HG02938 (cell line): ENCODE data around the gene RNASE7.

Experiments used
- ATAC-seq: cut with Tn5 transposase; IDR thresholded peaks from one replicate; pipeline ENCODE4 v1.9.1; 2021; ENCODE audit warnings: mild to moderate bottlenecking, moderate library complexity; ENCODE audit not compliant: unreplicated experiment

Gene RNASE7

DNA sequence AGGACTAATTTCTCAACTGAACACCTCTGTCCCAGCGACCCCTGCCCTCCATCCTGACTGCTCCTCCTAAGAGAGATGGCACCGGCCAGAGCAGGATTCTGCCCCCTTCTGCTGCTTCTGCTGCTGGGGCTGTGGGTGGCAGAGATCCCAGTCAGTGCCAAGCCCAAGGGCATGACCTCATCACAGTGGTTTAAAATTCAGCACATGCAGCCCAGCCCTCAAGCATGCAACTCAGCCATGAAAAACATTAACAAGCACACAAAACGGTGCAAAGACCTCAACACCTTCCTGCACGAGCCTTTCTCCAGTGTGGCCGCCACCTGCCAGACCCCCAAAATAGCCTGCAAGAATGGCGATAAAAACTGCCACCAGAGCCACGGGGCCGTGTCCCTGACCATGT lies 756 bp downstream of the RNASE7 start:
- no peak for ATAC-seq

- no peak for ATAC-seq
Measured at GRCh38 chr14:21043387-21043973, 1.3 kb downstream of the RNASE7 start.

GRCh38 chr14:21043974-21044618 lies 1.9 kb downstream of the RNASE7 start:
- no peak for ATAC-seq

DNA sequence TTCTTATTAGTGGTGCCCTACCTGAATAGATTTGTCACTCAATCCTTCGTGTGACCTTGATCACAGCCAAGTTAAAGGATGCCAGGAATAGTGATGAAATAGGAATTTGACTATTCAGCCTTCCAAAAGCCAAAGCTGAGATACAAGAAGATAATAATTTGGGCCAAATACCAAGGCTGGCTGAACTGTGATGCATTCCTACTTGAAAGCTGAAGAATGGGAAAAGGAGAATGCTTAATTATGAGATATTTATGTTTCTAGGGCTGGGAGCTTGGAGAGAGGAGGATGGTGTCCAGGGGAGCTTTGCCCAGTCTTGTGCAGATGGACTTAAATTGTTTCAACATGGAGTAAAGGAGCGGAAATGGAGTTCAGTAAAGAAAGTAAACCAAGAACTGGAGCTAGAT lies 5.2 kb downstream of the RNASE7 start:
- no peak for ATAC-seq

DNA sequence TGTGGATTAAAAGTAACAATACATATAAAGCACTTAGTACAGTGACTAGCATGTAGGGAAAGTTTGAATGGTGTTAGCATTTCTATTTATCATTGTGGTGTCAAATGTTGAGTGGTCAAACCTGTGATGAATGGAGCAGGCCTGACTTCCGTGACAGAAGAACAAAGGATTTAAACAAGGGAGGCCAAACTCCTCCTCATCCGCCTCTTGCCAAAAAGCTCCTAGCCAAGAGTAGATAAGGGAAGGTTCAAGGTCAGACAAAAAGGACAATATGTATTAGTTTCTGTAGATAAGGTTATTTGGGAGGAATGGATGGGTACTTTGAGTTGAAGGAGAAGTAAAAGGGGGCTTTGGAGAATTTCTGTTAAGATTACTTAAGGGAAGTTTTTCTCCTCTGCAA lies 6.5 kb downstream of the RNASE7 start:
- no peak for ATAC-seq

DNA sequence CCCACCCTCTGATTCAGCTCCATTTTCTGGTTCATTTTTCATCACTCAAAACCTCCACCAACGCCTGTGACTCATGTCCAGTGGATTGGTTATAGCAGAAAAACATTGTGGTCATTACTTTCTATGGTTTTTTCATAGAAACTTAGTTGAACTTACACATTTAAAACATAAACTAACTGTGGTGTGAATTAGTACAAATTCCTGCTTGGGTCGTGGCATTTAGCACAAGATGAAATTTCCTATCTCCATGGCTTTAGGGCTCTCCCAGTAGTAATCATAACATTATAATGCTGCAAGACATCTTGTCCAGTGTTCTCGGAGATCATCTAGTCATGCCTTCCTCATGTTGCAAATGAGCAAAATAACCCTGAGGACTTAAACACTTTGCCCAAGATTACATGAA lies 7.1 kb downstream of the RNASE7 start:
- ATAC-seq: no peak

DNA sequence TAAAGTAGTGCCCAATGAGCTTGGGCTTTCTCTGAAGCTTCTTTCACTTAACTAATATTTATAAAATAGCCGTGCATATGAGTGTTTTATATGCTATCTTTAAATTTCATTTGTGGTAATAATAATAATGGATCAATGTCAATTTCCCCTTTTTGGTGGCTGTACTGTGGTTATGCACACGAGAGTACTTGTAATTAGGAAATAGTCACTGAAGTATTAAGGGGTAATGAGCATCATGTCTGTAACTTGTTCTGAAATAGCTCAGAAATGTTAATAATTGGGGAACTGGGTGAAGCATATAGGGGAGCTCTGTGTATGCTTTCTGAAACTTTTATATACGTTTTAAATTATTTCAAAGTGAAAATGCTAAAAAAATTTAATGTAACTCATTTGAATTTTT lies 8.4 kb downstream of the RNASE7 start:
- no peak for ATAC-seq

DNA sequence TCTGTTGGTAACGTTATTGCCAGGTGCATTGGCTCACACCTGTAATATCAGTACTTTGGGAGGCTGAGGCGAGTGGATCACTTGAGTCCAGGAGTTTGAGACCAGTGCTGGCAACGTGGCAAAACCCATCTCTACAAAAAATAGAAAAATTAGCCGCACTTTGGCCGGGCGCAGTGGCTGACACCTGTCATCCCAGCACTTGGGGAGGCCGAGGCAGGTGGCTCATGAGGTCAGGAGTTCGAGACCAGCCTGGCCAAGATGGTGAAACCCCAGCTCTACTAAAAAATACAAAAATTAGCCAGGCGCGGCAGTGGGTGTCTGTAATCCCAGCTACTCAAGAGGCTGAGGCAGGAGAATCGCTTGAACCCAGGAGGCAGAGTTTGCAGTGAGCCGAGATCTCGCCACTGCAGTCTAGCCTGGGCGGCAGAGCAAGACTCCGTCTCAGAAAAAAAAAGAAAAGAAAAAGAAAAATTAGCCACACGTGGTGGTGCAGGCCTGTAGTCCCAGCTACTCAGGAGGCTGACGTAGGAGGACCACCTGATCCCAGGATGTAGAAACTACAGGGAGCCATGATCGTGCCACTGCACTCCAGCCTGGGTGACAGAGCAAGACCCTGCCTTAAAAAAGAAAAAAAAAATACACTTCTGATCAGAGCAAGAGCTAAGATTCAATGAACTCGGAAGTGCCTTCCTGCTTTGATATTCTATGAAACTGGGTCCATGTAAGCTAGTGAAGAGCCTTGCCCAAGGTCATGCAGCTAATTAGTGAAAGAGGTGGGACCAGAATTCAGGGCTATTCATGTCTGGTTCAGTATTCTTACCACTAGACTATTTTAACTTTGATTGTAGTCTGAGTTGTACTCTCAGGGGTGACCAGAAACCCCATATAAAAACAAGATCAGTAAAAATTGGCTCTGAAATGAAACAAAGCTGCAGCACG lies 11.3 kb downstream of the RNASE7 start:
- no peak for ATAC-seq

DNA sequence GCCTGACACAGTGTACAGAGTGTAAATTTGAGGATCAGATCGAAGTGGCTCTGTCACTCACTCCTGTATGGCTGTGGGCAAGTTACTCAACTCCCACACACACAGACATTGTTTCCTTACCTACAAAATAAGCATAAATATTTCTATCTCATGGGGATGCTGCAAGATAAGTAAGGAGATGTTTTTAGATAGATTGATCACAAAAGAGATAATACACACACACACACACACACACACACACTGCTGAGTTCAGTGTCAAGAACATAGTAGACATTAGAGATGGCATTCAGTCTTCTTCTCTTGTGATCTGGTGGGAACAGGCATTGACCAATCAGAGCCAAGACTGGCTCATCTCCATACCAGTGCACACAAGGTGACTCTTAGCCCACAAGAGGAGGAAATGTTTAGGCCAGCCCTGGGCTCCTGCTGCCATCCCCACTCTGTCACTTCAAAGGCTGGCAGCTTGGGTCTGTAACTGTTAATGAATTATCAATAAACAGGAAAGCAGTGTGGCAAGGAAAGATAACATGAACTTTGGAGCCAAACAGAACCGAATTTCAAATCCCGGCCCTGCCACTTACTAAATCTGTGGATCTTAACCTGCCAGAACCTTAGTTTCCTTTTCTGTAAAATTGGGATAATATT lies 12.1 kb downstream of the RNASE7 start:
- no peak for ATAC-seq

DNA sequence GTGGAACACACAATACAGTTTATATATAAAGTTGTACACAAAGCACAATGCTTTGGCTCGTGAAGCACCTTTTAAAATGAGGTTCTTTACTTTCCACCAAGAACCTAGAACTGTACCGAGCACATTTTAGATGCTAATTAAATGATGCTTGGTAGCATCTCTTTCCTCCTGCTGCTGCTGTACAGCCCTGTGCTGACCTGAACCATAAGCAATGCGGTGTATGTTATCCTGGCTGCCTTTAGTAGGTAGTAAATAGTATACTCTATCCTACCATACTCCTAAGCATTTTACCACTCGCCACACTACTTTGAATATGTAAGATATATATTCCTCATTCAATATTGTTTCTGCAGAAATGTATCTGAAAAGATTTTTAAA lies 12.6 kb downstream of the RNASE7 start:
- ATAC-seq: no peak

DNA sequence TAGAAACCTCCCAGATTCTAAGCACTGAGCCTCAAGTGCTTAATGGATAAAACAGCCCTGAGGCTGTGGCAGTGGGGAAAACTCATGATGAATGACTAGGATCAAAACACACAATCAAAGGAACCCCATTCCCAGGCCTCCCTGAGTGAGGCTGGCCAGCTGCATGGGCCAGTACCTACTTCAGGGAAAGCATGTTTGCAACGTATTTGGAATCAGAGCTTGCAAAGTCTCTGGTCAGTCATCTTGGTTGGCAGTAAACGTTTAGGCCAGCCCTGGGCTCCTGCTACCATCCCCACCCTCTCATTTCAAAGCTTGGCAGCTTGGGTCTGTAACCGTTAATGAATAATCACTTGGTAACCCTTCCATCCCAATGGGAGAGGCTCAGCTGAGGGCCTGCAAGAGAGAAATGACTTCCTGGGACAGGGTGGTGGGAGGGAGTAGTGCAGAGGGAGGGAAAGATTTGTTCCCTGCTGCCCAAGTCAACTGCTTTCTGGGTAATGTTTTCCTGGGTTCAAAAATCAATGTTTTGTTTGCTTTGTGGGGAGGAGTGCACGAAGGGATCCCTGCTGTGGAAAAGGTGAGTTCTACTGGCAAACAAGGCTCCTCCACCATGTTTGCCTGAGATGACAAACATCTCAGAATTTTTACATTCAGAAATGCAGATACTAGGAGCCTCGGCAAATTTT lies 13.4 kb downstream of the RNASE7 start:
- no peak for ATAC-seq

DNA sequence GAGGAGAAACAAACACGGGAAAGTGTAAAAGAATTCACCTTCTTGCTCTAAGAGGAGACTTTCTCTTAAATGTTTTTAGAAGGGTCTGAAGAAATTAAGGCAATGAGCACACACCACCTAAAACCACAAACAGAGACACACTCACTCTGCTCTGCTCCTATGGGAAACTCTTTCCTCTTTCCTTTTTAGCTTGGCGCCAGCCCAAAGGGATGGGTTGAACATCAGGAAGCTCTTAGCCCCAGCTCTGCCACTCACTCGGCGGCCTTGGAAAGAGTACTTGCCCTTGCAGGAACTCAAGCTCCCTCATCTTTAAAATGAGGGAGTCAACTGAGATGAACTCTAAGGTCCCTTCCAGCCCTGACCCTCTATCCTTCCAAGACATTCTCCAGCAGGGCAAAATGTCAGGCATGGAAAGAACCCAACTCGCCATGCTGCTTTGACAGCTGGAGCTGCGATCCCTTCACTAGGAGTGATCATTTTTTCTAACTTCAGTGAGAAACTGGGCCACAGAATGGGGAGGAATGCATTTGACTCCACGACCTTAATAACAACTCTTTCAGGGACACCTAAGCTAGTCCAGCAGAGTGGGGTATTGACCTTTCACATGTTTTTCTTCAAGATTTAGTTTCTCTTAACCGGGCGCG lies 14.5 kb downstream of the RNASE7 start:
- ATAC-seq: no peak

- no peak for ATAC-seq
Measured at GRCh38 chr14:21057803-21058675, 15.9 kb downstream of the RNASE7 start, which contains the start of gene RNASE8. TSS of gene RNASE8 (plus strand) at chr14:21057822. CDS start at chr14:21057893, 71 bp downstream.

DNA sequence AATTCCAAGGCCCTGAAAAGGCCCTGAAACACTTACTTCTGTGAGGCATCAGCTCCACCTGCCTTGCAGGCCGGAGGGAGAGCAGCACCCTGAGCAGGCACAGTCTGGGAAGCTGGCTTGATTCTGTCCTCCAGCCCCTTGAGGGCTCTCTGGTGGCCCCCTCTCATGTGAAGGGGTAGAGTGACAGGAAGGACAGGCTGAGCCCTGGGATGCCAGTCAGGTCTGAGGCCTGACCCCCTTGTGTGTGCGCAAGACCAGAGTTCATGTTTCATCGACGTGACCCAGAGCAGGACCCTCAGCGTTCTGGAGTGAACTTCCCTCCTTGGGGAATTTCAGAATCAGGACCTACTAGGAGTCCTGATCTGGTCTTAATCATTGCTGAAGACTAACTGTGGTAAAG lies 16.7 kb downstream of the RNASE7 start:
- no peak for ATAC-seq

GRCh38 chr14:21059842-21060613 lies 17.9 kb downstream of the RNASE7 start:
- ATAC-seq: no peak

DNA sequence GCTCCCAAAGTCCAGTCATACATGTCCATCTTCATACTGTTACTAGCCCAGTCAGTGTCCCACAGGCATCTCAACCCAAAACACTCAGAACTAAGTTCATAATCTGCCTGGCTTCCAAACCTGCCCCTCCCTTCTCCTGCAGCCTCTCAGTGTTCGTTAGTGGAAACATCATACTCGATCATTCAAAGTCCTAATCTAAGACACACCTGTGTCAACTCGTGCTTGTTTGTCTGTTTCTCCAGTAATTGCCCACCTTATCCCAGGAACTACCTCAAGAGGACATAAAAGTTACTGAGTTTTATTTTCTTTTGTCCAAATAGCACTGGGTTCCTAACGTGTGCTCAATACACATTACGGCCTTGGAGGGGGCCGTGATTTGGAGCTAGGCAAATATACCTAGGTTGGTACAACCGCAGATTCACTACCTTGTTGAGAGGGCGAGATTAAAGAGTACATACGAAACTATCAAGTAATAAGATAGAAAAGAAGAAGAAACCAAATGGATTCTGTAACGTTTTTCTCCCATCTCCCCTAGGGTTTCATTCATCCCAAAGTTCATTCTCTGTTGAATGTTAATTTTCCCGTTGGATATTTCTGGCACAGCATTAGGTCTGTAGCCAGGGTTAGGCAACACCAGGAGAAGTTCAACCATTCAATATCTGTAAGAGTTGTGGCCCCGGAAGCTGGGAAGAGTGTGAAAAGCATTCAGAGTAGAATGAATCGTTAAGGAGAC lies 18.6 kb downstream of the RNASE7 start:
- no peak for ATAC-seq

DNA sequence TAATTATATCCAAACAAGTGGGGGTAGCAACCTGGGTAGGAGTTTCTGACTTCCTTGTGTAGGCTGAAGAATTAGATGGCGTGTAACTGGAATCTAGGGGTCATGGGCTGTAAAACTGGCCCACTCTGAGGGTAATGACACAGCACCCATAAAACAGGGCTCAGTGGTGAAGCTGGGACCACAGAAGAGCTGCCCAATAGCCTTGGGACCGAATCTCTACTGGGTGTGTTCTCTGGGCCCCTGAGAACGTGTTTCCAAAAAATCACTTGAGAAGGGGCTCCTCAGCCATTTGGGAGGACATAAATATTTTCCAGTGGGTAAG lies 19.1 kb downstream of the RNASE7 start:
- ATAC-seq: no peak

- ATAC-seq: no peak
Measured at GRCh38 chr14:21063479-21063878, 21.3 kb downstream of the RNASE7 start.
